Measurements from ENCODE around the gene STARD3. TPM values are rescaled to one million over a fixed set of nuclear protein-coding genes. Genes with fewer than 3 reads are reported as not detected.

Gene STARD3
- total RNA-seq, 2 donors from 2014 or later: 60.3 to 60.5 TPM

DNA sequence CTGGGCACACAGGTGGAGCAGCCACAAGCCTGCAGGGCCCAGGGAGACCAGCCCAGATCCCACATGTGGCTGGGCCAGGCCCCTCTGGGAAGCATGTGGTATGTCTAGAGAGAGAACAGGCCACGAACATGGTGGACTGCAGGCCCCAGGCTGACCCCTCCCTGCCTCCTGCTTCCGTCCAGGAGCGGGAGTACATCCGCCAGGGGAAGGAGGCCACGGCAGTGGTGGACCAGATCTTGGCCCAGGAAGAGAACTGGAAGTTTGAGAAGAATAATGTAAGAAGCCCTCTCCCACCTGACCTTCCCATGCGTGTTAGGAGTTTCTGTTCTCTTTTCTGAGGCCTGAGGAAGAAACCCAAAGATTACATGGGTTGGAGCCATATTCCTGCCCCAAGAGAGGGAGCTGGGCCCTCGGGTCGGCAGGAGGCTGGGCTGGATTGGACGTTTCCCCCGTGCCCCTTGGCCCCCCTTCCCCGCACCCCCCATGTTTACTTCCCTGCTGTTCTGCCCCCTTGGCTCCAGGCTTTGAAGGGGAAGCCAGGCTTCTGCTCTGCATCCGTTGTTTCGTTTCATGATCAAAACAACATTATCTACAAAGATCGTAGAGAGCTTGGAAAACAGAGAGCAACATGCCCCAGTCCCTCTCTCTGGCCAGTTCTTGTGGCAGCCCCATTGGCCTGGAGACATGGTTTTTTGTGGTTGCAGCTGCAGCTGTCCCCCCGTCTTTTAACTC is 22.5 kb downstream of the STARD3 start:
- Mint-ChIP-seq H3K36me3 (ENCODE audit: low read depth) (peaks cover 26% of the 10 kb centered on the region), H3K27me3 (ENCODE audit: insufficient read depth) (no peaks in the 10 kb centered on the region), H3K27ac (no peak overlapping the region), H3K4me3 (no peak overlapping the region), H3K9me3 (no peaks in the 10 kb centered on the region), H3K4me1 (peaks cover 9% of the 10 kb centered on the region)
- H3K27me3 ChIP-seq (ENCODE audit: control insufficient read depth, insufficient read depth, low read length, poor library complexity, severe bottlenecking): no peaks in the 10 kb centered on the region
- 90 to 97% methylated on average over 6 to 15 of the region's 15 CpGs for WGBS, 2 experiments (ENCODE audit: insufficient coverage in 1 of 2, insufficient read length in 1 of 2)
- no peaks in the 10 kb centered on the region for H3K9me3 ChIP-seq (ENCODE audit: control insufficient read depth, low read length)
- no peak overlapping the region for H3K27ac ChIP-seq (ENCODE audit: low read depth, low read length)
- TF ChIP-seq, protein P1, sequence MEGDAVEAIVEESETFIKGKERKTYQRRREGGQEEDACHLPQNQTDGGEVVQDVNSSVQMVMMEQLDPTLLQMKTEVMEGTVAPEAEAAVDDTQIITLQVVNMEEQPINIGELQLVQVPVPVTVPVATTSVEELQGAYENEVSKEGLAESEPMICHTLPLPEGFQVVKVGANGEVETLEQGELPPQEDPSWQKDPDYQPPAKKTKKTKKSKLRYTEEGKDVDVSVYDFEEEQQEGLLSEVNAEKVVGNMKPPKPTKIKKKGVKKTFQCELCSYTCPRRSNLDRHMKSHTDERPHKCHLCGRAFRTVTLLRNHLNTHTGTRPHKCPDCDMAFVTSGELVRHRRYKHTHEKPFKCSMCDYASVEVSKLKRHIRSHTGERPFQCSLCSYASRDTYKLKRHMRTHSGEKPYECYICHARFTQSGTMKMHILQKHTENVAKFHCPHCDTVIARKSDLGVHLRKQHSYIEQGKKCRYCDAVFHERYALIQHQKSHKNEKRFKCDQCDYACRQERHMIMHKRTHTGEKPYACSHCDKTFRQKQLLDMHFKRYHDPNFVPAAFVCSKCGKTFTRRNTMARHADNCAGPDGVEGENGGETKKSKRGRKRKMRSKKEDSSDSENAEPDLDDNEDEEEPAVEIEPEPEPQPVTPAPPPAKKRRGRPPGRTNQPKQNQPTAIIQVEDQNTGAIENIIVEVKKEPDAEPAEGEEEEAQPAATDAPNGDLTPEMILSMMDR (conservative IDR thresholded peaks at IDR 0.05): no peak
- no peak overlapping the region for H3K4me3 ChIP-seq (ENCODE audit: low read length)
- H3K9ac ChIP-seq (ENCODE audit: extremely low read depth, low read length, poor library complexity, severe bottlenecking): no peak overlapping the region
- no peak for DNase-seq
- no peaks in the 10 kb centered on the region for H3K4me1 ChIP-seq (ENCODE audit: control insufficient read depth, insufficient read depth, low read length)
- peaks cover 11% of the 10 kb centered on the region for H3K36me3 ChIP-seq (ENCODE audit: control insufficient read depth, insufficient read depth, low read length)

DNA sequence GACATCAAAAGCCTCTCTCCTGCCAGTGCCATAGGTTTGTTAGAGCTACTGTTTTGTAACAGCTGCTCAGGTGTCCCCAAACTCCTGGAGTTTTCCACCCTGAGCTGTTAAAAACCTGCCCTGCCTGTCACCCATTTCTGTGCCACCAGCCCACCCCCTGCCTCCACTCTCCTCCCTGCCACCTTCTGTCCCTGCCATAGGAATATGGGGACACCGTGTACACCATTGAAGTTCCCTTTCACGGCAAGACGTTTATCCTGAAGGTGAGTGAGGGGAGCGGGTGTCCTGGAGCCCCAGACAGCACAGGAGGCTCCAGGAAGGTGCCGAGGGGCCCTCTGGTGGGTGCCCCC is 23.0 kb downstream of the STARD3 start:
- DNase-seq: no peak
- Histone ChIP-seq H3K4me3 (ENCODE audit: low read length) (no peak overlapping the region), H3K27me3 (ENCODE audit: control insufficient read depth, insufficient read depth, low read length, poor library complexity, severe bottlenecking) (no peaks in the 10 kb centered on the region), H3K4me1 (ENCODE audit: control insufficient read depth, insufficient read depth, low read length) (no peaks in the 10 kb centered on the region), H3K9me3 (ENCODE audit: control insufficient read depth, low read length) (no peaks in the 10 kb centered on the region), H3K27ac (ENCODE audit: low read depth, low read length) (no peak overlapping the region), H3K36me3 (ENCODE audit: control insufficient read depth, insufficient read depth, low read length) (peaks cover 11% of the 10 kb centered on the region), H3K9ac (ENCODE audit: extremely low read depth, low read length, poor library complexity, severe bottlenecking) (no peak overlapping the region)
- H3K27ac Mint-ChIP-seq: no peak overlapping the region
- WGBS, 2 experiments (ENCODE audit: insufficient coverage in 1 of 2, insufficient read length in 1 of 2): 90 to 100% methylated on average over 3 to 5 of the region's 5 CpGs
- TF ChIP-seq, protein P1 (conservative IDR thresholded peaks at IDR 0.05): no peak
- no peak overlapping the region for H3K4me3 Mint-ChIP-seq
- peaks cover 3% of the 10 kb centered on the region for H3K27me3 Mint-ChIP-seq (ENCODE audit: insufficient read depth)
- H3K9me3 Mint-ChIP-seq: no peaks in the 10 kb centered on the region
- H3K36me3 Mint-ChIP-seq (ENCODE audit: low read depth): peaks cover 22% of the 10 kb centered on the region
- H3K4me1 Mint-ChIP-seq: peaks cover 9% of the 10 kb centered on the region

DNA sequence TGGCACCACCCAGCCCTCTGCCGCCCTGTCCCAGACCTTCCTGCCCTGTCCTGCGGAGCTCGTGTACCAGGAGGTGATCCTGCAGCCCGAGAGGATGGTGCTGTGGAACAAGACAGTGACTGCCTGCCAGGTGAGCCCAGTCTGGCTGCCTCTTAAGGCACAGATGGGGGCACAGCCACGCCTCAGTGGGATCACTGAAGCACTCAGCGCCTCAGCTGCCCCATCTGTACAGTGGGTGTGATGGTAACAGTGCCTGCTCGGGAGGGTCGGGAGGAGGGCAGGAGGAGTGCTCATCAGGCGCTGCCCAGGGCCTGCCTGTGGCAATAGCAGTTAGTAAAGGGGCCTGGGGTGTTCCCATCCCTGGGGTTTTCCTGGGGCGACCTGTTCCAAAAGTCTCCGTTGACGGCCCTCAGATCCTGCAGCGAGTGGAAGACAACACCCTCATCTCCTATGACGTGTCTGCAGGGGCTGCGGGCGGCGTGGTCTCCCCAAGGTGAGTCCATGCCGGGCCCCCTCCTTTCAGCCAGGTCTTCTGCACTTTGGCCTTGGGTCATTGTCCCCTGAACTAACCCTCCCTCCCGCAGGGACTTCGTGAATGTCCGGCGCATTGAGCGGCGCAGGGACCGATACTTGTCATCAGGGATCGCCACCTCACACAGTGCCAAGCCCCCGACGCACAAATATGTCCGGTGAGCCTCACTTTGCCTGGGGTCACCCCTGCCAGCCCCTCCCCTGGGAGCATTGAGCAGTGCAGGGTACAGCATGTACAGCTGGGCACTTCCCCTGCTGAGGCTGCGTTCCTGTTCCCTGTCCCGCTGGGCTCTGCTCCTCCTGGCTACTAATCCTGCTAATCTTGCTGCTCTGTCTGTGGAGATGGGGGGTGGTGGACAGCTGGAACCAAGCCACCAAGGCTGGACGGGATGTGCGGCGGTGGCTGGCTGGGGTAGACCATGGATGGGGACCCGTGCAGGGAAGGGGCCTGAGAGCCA is 23.7 kb downstream of the STARD3 start:
- Mint-ChIP-seq H3K4me1 (peaks cover 9% of the 10 kb centered on the region), H3K4me3 (no peak overlapping the region), H3K9me3 (no peaks in the 10 kb centered on the region), H3K36me3 (ENCODE audit: low read depth) (peaks cover 15% of the 10 kb centered on the region), H3K27ac (no peak overlapping the region), H3K27me3 (ENCODE audit: insufficient read depth) (peaks cover 10% of the 10 kb centered on the region)
- H3K4me1 ChIP-seq (ENCODE audit: control insufficient read depth, insufficient read depth, low read length): no peaks in the 10 kb centered on the region
- no peak overlapping the region for H3K9ac ChIP-seq (ENCODE audit: extremely low read depth, low read length, poor library complexity, severe bottlenecking)
- WGBS, 2 experiments (ENCODE audit: insufficient coverage in 1 of 2, insufficient read length in 1 of 2): 94 to 97% methylated on average over 29 to 35 of the region's 35 CpGs
- H3K4me3 ChIP-seq (ENCODE audit: low read length): no peak overlapping the region
- H3K27me3 ChIP-seq (ENCODE audit: control insufficient read depth, insufficient read depth, low read length, poor library complexity, severe bottlenecking): no peaks in the 10 kb centered on the region
- H3K9me3 ChIP-seq (ENCODE audit: control insufficient read depth, low read length): no peaks in the 10 kb centered on the region
- no peak for DNase-seq
- peaks cover 11% of the 10 kb centered on the region for H3K36me3 ChIP-seq (ENCODE audit: control insufficient read depth, insufficient read depth, low read length)
- TF ChIP-seq, protein P1 (conservative IDR thresholded peaks at IDR 0.05): no peak
- H3K27ac ChIP-seq (ENCODE audit: low read depth, low read length): no peak overlapping the region
